ENCODE measurements around the gene ZNF554. TPM values are rescaled to one million over a fixed set of nuclear protein-coding genes. Genes with fewer than 3 reads are reported as not detected.

ZNF554 gene
- total RNA-seq, 1 donor from 2014 or later = 4.9 TPM

DNA sequence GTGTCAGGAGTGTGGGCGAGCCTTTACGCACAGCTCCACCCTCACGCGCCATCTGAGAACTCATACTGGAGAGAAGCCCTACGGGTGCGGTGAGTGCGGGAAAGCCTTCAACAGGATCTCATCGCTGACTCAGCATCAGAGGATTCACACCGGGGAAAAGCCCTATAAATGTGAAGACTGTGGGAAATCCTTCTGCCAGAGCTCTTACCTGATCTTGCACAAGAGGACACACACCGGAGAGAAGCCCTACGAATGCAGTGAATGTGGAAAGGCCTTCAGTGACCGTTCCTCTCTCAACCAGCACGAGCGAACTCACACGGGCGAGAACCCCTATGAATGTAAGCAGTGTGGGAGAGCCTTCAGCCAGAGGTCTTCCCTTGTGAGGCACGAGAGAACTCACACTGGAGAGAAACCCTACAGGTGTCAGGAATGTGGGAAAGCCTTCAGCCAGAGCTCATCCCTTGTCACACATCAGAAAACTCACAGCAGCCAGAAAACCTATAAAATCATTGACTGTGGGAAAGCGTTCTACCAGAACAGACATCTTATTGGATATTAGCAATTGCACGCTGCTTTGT is 14.7 kb downstream of the ZNF554 start:
- no peak for DNase-seq

DNA sequence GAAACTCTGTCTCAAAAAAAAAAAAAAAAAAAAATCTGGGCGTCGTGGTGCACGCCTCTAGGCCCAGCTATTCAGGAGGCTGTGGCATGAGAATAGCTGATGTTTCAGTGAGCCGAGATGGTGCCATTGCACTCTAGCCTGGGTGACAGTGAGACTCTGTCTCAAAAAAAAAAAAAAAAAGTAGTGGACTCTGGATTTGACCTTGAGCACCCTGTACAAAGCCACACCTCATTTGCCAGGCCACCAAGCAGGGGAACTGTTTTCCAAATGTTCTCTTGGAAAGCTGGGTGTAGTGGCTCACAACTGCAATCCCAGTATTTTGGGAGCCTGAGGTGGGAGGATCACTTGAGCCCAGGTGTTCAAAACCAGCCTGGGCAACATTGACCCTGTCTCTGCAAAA is 17.8 kb downstream of the ZNF554 start:
- no peak for DNase-seq

DNA sequence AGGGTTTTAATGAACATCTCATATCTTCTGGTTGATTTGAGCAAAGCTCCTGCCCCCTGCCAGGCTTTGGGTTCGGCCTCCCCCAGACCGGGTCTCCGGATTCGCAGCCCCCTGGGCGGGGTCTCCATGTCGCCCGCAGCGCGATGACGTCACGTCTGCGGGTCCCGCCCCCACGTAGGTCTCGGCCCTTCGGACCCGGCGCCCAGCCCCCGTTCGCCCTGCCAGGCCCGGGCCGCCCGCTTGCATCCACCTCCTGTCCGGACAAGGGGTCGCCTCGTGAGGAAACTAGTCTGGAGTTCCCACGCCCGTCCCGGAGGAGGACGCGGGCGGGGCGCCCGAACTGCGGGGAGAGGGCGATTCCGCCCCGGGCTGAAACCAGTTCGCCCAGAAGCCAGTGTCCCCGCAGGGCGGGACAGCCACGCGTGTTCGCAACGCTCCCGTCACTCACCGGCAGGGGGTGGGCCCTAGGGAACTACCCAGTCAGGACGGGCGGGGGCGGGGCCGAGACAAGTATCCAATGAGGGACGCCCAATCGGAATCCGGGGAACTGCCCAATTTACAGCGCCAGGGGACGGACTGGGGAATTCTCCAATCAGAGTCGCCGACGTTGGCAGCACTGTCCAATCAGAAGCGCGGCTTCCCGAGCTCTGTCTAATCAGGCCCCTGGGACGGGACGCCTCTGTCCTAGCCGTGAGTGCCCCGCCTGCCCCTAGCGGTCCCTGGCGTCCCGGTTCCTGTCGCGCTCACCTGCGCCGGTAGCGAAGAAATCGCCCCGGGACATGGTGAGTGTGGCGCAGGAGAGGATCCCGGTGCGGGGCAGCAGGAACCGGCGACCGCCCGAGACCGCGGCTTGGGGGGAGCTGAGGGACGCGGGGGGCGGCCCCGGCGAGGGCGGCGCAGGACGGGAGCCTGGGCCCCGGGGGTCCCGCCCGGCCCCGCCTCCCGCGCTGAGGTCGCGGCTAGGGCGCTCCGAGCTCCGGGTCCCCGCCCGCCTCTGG is 21.4 kb downstream of the ZNF554 start, which contains the start of gene ZNF555:
Gene ZNF555 (plus strand): TSS at position 682 of the 998 bp plus-strand sequence. CDS start 98 bp downstream, at position 780.
- DNase-seq = peak; percentile 100

DNA sequence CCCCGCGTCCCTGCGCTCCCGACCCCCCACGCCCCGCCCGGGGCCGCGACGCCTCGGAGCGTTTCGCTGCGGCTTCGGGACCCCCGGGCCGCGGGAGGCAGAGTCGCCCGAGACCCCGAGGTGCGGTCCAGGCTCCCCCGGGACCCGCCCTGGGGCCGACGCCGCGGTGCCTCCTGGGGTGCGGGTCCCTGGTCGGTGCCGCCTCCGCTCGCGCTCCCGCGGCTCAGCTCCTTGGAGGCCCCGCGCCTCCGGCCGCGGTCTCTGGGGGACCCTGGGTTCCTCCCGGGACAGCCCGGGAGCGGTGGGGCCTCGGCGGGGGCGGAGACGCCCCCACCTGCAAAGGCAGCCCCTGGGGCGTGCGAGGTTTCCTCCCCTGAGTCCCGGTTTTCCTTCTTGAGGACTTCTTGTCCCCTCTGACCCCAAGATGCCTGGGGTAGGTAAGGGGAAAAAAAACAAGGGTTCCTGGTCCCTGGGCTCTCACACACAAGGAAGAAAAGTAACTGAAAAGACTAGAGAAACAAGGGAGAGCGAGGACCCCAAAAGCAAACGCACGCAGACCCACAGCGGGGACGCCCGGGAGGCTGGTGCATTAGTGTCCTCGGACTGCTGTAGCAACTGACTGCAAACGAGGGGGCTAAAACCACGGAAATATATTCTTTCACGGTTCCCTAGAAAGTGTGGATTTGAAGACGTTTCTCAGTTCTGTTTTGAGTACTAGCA is 22.3 kb downstream of the ZNF554 start:
- no peak for DNase-seq

DNA sequence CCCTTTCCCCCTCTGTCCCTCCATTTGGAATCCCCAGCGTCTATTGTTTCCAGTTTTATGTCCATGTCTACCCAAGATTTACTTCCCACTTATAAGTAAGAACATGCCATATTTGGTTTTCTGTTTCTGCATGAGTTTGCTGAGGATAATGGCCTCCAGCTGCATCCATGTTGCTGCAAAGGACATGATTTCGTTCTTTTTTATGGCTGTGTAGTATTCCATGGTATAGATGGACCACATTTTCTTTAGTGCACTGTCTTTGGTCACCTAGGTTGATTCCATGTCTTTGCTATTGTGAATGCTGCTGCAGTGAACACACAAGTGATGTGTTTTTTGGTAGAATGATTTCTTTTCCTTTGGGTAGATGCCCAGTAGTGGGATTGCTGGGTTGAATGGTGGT is 25.4 kb downstream of the ZNF554 start:
- no peak for DNase-seq

DNA sequence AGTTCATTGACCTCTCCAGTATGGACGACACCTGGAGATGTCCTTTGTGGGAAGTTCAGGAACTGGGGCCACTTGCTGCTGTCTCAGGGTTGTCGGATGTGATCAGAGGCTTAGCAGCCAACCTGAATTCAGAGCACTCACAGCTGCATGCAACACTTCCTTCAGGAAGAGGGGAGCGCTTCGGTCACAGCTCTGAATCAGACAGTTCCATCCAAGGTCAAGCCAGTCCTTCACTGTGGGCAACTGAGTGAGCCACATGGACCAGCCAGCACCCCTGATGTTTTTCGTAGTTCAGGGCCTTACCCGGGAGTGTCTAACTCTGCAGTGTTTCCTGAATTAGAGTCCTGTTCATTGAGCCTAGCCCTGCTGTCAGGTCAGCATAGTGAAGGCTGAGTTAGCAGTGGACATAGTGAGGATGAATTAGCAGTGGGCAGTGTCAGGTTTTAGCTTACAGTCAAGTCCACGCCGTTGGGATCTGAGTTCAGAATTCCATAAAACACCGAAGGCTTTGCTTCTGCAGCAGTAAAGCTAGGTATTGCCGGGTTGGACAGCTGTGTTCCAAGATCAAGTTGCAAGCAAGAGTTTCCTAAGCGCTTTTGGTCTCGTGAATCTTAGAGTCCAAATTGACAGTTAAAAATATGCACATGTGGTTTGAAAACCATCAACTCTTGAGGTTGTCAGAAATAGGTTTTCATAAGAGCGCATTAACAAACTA is 26.7 kb downstream of the ZNF554 start:
- DNase-seq = no peak

DNA sequence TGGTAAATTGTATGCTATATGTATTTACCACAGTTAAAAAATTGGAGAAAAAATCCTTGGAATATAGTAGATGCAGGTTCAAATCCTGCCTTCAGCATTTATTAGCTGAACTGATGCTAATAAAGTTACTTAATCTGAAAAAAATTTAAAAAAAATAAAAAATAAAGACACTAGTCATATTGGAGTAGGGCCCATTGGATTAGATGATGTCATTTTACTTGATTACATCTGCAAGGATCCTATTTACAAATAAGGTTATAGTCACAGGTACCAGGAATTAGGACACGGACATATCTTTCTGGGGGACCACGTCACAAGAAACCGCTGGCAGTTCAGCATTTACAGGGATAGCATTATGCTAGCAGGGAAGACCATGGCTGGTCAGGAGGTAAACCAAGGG is 27.8 kb downstream of the ZNF554 start:
- DNase-seq = no peak

DNA sequence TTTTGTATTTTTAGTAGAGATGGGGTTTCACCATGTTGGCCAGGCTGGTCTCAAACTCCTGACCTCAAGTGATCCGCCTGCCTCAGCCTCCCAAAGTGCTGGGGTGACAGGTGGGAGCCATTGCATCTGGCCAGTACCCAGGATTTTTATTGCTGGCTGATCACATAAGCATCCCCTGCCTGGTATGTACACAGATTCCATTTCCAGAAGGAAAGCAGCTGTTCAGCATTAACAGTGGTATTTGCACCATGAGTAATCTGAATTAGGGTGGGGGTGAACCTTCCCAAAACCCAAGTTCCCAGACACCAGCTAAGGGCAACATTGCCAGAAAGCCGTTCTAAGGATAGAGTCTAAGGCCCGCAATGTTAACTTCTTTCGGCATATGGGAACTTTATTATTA is 28.9 kb downstream of the ZNF554 start:
- DNase-seq = no peak

DNA sequence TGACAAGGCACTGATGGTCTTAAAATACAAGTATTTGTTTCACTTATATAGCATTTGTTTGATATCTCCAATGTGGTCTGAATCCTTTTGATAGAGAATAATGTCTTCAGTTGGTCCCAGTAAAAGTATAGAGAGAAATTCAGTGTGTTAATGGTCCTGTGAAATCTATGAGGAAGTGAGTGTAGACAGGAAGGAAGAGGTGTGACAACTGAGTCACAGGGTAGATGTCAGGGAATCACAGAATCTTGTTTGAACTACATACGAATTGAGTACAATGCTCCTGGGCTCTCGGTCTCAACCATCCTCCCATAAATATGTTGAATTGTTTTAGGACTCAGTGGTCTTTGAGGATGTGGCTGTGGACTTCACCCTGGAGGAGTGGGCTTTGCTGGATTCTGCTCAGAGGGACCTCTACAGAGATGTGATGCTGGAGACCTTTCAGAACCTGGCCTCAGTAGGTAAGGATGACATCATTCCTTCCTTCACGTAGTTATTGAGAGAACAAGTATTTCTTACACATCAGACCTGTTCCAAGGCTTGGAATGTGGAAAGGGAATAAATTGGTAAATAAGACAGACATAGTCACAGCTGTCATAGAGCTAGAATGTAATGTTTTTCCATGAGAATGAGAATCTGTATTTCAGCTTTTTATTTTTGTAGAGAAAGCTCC is 30.7 kb downstream of the ZNF554 start:
- no peak for DNase-seq

DNA sequence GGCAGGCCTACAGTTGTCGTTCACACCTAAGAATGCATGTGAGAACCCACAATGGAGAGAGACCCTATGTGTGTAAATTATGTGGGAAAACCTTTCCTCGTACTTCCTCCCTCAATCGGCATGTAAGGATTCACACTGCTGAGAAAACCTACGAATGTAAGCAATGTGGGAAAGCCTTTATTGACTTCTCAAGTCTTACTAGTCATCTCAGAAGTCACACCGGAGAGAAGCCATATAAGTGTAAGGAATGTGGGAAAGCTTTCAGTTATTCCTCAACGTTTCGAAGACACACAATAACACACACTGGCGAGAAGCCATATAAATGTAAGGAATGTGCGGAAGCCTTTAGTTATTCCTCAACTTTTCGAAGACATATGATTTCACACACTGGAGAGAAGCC is 32.9 kb downstream of the ZNF554 start:
- DNase-seq = no peak

DNA sequence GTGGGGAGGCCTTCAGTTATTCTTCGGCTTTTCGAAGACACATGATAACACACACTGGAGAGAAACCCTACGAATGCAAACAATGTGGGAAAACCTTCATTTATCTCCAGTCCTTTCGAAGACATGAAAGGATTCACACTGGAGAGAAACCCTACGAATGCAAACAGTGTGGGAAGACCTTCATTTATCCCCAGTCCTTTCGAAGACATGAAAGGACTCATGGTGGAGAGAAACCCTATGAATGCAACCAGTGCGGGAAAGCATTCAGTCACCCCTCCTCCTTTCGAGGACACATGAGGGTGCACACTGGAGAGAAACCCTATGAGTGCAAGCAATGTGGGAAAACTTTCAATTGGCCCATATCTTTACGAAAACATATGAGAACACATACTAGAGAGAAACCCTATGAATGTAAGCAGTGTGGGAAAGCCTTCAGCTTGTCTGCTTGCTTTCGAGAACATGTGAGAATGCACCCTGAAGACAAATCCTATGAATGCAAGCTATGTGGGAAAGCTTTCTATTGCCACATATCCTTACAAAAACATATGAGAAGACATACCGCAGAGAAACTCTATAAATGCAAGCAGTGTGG is 33.4 kb downstream of the ZNF554 start:
- no peak for DNase-seq

DNA sequence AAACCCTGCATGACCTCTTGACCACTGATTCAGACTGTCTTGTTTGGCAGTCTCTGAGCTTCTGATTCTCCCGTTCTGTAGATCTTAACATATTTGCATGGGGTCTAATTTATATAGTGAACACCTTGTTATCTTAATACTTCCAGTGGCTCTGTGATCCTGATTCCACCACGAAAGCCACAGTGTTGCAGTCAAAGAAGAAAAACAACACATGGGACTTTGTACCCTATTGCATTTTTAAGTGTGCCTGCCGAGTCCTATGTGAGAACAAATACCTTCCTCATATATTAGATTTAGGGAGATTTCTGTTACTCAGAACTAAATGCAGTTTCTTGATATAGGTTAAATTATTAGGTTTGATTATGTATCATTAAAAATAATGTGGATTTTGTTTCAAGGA is 35.2 kb downstream of the ZNF554 start:
- no peak for DNase-seq

DNA sequence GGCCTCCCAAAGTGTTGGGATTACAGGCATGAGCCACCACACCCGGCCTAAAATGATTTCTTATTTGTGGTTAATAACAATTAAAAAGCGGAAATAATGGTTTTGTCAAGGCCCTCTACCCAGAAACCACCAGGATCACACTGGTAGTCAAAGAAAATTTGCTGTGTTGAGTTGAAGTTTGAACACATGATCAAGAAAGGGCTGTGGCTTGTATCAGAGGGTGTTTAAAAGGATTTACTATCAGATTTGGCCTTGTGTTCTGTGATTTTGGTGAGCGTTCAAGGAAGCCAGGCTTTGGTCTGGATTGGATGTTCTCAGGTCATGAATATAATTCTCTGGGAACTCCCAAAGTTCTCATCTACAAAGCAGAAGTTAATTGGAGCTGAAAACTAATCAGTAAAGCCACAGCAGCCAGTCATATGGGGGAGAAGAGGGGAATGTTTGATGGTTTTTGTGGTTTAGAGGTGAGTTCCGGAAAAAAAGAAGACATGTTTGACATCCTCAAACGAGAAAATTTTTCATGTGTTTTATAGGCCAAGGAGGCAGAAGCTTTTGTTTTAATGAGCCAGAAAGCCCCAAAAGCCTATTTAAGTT is 36.9 kb downstream of the ZNF554 start:
- no peak for DNase-seq

DNA sequence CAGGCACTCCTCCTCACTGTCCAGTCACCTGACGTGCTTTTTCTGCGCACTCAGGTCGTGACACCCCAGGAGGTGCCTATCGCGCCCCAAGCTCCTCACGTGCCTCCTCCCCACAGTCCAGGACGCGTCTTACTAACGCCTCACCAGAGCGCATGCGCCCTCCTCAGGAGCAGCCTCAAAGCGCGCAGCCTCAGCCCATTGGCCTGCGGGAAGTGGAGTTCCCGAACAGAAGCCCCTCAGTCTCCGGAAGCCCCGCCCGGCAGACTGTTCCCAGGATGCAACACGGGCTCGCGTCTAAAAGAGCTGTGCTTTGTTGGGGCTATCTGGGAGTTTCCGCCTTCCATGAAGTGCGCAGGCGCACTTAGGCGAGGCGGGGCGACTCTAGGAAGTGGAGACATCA is 39.2 kb downstream of the ZNF554 start:
- no peak for DNase-seq

DNA sequence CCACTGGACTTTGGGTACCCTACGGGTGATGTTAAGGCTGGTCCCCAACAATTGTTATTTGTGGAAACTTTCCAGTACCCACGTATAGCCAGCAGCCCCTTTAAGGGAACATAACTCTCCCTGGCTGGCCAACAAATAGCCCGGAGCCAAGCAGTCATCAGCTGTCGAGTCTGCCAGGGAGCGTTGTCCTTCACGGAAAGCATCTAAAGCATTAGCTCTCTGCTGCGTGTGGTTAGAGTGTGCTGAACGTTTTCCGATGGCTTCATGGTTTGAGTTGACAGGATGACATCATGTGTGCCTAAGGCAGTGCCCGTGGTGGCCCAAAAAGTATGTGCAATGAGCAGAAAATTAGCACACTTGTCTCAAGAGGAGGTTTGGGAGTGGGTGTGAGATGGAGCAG is 44.1 kb downstream of the ZNF554 start:
- no peak for DNase-seq

DNA sequence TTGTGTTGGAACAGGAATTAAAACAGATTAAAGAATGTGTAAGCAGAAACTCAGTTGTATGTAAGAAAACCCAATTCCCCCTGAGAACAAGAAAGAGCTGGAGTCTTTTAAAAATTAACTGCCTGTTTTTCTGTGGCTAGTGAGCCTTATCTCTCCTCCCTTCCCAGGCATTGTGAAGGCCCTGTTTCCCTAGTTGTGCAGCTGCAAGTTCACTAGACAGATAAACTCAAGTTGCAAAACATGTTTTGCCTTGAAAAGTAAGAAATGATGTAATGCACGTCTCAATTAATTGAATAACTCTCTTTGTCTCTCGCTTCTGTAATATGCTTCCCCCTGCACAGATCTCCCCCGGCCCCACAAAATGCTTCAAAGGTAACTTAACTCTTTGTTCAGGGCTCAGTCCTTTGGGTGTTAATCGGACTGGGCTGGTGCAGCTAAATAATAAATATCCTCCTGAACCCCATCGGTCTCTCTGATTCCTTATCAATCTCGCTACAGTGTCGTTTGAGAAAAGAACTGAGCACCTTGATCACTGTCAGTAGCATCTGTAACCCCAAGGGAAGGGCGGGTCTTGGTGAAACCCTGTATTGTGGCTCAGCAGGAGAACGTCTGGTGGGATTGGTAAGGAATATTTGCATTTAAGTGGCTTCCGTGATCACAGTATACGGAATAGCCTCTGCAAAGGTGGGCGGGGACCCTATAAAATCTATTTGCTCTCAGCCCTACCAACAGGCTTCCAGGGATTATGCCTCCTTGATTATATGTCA is 45.8 kb downstream of the ZNF554 start:
- DNase-seq = no peak

DNA sequence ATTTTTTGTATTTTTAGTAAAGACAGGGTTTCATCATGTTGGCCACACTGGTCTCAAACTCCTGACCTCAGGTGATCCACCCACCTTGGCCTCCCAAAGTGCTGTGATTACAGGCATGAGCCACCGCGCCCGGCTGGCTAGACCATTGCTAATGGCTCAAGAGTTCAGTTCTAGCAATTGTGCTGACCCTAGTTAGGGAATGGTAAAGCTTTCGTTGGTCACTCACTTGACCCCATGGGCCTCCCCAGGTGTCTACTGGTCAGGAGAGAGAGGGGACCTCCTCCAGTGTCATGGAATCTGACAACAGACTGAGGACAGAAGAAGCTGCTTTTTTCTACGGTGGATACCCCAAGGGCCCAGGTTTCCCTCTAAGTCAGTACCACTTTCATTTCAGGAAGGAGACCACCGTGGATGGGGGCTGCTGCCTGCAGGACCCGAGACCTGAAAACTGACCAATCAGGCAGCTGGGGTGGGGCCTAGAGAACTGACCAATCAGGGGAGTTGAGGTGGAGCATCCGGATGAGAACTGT is 46.9 kb downstream of the ZNF554 start:
- no peak for DNase-seq

DNA sequence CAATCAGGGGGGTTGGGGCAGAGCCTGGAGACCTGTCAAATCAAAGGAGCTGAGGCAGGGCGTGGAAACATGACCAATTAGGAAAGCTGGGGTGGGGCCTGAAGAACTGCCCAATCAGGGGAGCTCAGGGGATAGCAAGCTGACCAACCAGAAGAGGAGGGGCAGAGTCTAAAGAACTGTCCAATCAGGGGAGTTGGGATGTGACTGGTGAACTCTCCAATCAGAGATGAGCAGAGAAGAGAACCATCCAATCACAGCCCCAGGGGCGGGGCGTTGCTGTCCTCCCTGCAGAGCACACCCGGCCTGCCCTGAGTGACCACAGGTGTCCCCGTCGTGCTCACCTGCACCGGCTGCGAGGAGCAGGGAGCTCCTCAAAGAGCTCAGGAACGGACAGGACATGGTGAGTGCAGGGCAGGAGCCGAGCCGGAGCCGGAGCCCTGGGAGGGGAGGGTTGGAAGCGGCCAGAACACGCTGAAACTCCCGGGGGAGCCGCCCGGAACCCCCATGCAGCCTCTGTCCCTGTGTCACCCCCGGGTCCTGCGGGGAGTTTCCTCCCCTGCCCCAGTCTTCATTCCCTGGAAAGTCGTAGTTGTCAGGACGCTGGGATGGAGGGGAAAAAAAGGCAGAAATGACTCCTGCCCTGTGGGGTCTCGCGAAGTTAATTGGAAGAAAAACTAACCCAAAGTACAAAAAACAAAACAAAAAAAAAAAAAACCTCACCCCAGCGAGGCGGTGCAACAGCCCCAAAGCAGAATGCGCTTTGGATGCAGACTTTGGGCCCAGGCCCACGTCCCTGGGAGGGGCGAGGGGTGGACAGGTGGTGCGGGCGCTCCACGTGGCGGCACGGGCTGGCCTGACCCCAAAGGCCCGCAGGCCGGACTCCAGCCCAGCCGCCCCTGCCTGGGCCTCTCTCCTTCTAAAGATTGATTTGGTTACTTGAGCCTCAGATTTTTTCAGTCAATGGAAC is 47.6 kb downstream of the ZNF554 start, which contains the start of gene ZNF556:
Gene ZNF556 (plus strand): TSS at position 311 of the 967 bp plus-strand sequence. CDS start 87 bp downstream, at position 398.
- DNase-seq = no peak

DNA sequence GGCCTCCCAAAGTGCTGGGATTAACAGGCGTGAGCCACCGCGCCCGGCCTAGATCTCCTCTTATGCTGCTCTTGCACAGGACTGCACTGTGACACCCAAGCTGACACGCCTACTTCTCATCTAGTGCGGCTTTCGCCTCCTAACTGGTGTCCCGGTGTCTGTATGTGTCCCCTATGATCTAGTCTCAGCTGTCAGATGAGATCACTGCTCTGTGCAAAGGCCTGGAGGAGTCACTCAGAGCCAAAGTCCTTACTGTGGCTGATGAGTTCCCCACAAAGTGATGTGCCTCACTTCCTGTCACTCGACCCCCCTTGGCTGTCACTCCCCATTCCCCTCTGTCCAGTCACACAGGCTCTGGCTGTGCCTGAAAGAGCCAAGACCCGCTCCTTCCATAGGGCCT is 50.0 kb downstream of the ZNF554 start:
- no peak for DNase-seq

Data from dermis blood vessel endothelial cell (primary cell).